HT-29 (cell line): ENCODE results near the gene XRCC3. TPM values are rescaled to one million over a fixed set of nuclear protein-coding genes. Genes with fewer than 3 reads are reported as not detected.
A peak's percentile ranks its signal among the peaks of the same experiment; 100 is the strongest.

Experiments used
- DNase-seq: peaks from one replicate; pipeline ENCODE4 v3.0.0-alpha.2; 2015; ENCODE audit warnings: low spot score
- total RNA-seq: library from RNA; depleted of rRNA; stranded (reverse); fragments of >200 nt; shearing (Covaris generic); gene quantifications from 2 replicates; pipeline ENCODE4 v1.2.3, GENCODE V29; 2014; rRNA removed

The XRCC3 gene
- 84.5 and 86.3 TPM in 2 replicates for total RNA-seq

- peak; percentile 98 for DNase-seq
These were observed at the start of gene XRCC3, which contains the start of gene ZFYVE21 for GRCh38 chr14:103715052-103716000. Gene XRCC3 (minus strand): TSS chr14:103715451. CDS start chr14:103711087, 4,364 bp downstream. Gene ZFYVE21 (plus strand): TSS chr14:103715810. CDS start chr14:103715842, 32 bp downstream.

DNA sequence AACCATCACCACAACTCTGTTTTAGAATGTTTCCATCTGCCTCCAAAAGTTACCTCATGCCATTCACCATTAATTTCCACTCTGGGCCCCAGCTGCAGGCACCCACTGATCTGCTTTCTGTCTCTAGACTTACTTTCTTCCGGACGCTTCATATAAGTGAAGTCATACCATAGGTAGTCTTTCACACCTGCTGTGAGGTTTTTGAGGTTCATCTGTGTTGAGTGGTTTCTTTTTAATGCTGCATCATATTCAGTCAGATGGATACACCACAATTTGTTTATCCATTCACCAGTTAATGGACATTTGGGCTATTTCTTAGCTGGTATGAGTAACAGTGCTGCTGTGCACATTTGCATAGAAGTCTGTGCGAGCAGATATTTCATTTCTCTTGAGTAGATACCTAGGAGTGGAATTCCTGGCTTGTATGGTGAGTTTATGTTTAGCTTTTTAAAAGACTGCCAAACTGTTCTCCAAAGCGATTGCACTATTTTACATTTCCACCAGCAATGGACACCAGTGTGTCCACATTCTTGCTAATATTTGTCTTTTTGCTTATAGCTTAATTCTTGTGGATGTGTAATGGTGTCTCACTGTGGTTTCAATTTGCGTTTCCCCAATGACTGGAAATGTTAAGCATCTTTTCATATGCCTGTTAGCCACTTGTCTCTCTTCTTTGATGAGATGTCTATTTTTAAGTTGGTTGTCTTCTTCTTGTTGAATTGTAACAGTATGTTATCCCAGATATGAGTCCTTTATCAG is 48.7 kb upstream of the XRCC3 start:
- DNase-seq, result no peak

DNA sequence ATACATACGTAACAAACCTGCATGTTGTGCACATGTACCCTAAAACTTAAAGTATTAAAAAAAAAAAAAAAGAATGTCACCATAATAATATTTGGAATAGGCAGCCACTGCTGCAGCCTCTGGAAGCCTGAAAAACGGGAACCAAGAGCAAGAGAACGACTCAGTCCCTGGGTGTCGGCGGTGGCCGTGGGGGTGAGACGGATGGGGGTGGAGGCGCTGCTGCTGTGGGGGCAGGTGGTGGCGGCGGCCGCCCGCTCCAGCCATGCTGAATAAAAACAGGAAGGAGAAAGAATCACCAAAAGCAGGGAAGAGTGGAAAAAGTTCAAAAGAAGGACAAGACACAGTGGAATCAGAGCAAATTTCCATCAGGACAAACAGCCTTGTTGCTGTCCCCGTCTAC is 47.3 kb upstream of the XRCC3 start:
- DNase-seq, result no peak

DNA sequence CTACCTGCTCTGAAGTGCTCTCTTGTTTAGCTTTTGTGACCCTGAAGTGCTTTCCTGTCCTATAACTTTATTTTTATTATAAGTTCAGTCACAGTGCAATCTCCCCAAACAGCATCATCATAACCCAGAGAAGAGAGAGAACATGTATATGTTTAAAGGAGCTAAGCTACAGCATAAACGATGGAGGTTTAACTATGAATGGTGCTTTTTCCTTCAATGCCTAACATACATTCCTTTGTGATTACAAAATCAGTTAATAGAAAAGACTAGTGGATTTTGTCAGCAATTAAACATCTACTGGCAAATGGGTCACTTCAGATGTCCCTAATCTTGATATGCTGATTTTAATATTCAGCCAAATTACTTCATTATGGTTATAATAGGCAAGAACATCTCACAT is 46.8 kb upstream of the XRCC3 start:
- DNase-seq, result no peak

DNA sequence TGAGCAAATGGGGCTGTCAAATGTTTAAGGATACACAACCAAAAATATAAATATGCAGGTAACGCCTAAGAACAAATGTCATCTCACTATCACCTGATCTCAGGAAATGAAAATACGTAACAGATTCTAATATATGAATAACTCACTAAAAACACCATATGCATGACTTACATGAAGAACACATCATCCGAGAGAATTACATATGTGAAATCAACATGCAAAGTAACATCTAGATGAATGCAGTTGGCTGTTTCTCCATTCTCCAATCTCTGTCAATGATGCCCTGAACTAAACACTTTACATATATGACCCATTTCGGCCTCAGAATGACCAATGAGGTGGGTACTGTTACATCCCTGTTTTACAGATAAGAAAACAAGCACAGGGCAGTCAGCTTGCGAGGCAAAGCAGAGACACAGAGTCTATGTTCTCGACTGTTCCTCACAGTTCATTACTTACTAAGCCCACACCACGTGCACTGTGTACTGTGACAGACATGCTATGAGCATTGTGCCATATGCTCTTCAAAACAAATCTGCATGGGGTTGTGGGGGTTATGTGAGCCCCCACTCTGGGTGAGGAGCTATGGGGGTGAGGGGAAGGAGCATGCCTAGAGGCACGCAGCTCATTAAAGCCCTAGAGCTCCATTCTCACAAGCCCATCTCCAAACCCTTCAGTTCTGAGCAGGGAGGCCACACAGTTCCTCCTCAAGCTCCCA is 43.0 kb upstream of the XRCC3 start:
- DNase-seq, result no peak

DNA sequence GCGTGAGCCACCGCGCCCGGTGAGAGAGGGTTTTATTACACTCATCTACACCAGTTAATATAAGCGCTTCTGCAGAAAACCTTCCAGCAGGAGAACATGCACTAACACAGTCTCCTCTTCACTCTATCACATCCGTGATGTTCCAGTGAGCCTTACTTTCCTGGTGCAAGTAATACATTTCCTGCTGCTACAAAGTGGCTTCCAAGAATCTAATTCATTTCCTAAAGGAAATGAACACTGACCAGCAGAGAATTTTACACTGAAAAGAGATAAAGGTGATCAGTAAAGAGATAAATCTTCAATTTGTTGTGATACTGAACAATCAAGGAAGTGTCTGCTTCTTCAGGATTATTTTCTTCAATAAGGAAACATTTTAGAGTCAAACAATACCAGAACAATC is 39.8 kb upstream of the XRCC3 start:
- no peak for DNase-seq

DNA sequence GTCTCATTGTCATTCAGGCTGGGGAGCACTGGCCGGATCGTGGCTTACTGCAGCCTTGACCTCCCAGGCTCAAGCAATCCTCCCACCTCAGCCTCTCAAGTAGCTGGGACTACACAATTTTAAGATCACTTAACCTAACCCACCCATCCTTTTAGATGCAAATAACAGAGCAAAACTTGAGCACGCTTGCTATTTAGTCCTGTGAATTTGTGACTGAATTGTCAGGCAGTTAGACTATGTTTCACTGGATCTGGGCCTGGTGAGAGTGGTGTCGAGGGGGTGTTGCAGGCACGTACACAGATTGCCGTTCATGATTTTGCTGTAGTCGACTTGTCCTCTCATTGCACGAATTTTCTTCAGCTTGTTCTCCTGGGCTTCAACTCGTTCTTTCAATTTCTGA is 38.5 kb upstream of the XRCC3 start:
- DNase-seq, result no peak

- DNase-seq, result no peak
These were observed 34.6 kb upstream of the XRCC3 start for GRCh38 chr14:103749860-103750259.

DNA sequence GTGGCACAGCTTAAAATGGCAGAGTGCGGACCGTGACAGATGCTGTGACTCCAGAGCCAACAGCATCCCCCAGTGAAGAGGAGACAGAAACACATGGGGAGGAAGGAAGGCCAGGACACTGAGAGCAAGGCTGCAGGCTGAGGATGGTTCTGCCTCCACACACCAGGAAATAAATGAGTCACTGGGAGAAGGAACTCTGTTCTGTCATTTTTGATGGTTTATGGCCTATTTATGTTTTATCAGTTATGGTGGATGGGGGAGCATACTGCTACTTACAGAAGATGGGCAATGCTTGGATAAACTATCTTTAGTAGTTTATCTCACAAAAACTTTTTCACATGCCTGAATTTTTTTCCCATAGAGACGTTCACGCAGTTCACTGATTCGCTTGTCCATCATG is 34.2 kb upstream of the XRCC3 start:
- DNase-seq, result no peak

GRCh38 chr14:103748534-103748857 is 33.2 kb upstream of the XRCC3 start:
- DNase-seq, result no peak

- no peak for DNase-seq
These were observed 31.4 kb upstream of the XRCC3 start for GRCh38 chr14:103746701-103747100.

GRCh38 chr14:103745424-103745823 is 30.2 kb upstream of the XRCC3 start:
- DNase-seq, result no peak

DNA sequence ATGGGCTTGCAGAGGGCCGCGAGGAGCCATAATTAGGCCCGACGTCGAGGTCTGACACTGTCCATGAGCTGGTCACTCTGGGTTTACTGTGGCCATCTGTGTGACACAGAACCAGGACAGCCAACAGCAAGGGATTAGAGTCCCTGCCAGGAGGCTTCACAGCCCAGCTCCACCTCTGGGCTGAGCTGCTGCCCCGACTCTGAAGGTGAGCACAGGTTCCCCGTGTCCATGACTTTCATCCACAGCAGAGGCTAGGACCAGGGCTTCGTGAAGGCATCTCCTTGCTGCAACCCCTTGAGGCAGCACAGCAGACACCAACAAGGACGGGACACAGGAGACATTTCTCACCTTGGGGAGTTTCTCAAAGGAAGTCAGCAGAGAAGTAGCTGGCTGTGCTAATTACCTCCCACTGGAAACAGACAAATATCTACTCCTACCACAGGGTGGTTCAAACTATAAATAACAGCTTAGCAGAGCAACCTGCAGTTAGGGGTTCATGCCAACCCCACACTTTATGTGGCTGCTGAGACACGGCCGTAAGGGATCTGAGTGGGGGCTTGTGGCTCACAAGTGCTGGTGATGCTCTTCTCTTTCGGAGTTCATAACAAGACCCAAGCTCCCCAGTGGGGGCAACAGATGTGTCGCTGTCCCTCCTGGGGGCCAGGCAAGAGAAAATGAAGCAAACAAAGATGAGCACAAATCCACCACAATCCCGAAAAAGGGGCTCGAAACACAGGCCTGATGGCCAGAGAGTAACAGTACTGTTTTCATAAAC is 29.6 kb upstream of the XRCC3 start:
- no peak for DNase-seq

GRCh38 chr14:103743691-103744090 is 28.4 kb upstream of the XRCC3 start:
- DNase-seq, result no peak

GRCh38 chr14:103742499-103743255 is 27.4 kb upstream of the XRCC3 start:
- DNase-seq, result no peak

DNA sequence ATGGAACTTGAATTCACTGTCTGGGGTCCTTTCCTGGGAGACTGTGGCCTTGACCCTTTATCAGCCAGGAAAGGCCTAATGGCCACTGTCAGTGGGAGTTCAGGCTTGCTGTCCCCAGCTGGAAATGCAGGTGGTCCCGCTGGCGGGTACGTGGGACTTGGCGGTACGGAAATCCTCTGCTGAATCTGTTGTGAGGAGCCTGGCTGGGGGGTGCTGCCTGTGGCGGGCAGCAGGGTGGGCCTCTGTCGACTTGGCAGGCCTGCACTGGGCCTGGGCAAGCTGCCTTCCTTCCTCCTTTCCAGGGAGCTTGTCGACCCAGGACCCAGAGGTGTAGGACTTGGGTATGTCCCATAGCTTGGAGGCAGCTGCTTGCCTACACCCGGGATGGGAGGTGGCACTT is 26.6 kb upstream of the XRCC3 start:
- no peak for DNase-seq

DNA sequence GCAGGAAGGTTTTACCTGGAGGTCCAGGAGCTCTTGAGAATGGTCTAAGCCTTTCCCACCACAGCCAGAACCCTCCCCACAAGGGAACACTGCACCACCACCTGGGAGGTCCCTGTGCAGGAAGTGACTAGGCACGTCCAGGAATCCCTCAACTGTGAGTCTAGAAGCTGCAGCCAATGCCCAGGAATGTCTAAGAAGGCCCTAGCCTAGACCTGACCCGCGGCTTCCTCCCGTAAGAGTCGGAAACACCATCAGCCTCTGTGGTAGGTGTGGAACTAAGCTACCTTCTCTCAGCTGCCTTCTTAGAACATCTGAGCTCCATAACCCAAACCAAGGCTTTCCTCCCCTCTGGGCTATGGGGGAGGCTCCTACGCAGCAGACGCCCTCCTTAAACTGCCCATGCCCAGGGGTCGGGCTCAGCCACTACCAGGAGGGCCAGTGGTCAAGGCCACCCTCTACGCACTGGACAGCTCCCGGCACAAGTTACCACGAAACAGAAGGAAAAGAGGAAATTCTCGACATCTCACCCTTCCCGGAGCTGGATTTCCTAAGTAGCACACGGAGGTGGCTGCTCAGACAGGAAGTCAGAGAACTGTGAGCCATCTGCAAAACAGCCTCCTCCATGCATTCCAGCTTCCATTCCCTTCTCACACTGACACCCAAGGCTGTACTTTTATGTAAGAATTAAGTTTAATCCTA is 25.9 kb upstream of the XRCC3 start:
- DNase-seq, result no peak

- DNase-seq, result no peak
These were observed 24.7 kb upstream of the XRCC3 start for GRCh38 chr14:103739793-103740501.

DNA sequence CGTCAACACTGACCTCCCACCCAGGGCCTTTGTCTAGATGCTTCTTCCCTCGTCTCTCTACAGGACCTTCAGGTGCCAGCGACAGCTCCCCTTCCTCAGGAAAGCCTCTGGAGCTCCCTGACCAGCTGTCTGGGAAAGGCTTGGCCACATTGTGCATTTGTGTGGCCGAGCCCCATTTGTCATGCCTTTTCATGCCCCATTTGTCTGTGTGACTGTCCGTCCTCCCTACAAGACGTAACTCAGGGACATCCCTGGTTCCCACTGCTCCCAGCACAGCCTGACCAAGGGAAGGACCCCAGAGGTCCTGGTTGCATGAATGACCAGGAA is 24.2 kb upstream of the XRCC3 start:
- no peak for DNase-seq
